DMS79 (cell line): ENCODE measurements around the gene CMPK2.
"Not testable (repeated sequence)": the region's sequence is repeated elsewhere in the genome, so short reads cannot be mapped to it uniquely, and the experiment has no call there.

Experiments used
- DNase-seq: peaks from one replicate; lab custom pipeline; 2025; lab: John Stamatoyannopoulos, UW

CMPK2 gene

DNA sequence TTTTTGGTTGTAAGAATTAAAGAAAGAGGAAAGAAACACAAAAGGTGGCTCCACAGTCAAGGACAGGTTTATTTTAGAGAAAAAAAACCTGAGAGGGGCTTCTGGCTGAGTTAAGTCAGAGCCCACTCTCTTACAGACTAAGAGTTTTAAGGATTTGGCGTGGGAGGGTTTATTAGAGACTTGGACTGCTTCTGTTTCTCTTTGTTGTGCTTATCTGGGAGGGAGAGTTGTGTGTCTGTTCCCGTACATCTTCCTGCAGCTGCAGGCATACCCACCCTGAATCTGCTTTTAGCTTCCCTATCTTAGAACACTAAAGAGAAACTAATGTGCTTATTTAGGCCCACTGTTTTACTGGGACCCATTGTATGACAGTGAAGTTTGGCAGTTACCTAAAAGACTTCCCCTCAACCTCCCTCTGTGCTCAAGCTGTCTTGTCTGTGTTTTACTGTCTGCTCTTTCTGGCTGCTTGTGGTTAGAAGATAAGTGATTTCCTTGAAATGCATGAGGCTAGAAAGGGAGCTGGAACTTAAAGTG is 14.6 kb upstream of the CMPK2 start:
- DNase-seq, result no peak

DNA sequence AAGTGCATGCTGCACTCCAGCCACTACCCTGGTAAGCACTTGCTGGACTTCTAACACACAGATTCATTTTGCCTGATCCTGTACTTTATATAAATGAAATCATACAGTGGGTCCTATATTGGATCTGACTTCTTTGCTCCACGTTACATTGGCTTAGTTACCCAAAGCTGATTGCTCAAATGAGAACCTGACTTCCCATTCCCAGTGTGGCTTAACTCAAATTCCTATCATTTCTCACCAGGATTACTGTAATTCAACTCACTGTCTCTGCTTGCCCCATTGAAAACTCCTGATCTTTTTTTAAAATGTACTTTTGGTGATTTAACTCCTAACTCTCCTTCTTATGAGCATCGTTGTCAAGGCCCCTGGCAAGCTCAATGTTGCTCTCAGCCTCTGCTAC is 13.3 kb upstream of the CMPK2 start:
- DNase-seq, result no peak

- no peak for DNase-seq
These were observed 12.8 kb upstream of the CMPK2 start for GRCh38 chr2:6878549-6878948.

GRCh38 chr2:6877402-6878304 is 11.9 kb upstream of the CMPK2 start, which contains the start of gene RSAD2:
Gene RSAD2, plus strand, starts transcription at chr2:6877777. Its CDS starts 24 bp downstream, at chr2:6877801.
- DNase-seq, result peak; percentile 61

GRCh38 chr2:6876309-6876708 is 10.6 kb upstream of the CMPK2 start:
- no peak for DNase-seq

- DNase-seq, result no peak
These were observed 8.3 kb upstream of the CMPK2 start for GRCh38 chr2:6874032-6874431.

DNA sequence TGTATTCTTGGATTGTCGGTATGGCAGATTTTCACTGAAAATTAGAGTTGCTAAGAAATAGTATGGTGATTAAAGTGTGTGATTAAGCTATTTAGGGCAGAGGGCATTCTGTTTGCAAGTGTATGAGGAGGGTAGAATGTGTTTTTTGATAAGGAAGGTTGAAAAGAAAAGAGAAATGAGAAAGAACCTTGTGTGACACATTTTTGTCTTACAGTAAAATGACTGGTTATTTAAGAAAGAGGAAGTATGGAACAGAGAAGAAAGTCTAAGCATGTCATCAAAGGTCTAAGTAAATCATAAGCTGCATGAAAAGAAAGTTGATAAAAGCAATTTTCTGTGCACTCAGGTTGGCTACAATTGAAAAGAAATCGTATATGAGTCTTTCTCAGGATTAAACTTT is 6.7 kb upstream of the CMPK2 start:
- no peak for DNase-seq

DNA sequence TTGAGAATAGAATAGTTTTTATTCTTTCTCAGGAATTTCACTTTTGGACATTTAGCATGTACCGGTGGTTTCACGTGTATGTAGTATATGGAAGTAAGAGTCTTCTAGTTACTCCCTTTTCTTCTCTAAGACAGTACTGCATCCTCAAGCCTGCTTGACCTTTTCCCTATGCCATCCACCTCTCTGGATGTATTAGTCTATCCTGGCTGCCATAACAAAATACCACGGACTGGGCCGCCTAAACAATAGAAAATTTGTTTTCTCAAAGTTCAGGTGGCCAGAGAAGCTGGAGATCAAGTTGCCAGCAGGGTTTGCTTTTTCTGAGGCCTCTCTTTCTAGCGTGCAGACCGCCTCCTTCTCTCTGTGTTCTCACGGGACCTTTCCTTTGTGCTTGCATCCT is 1.3 kb upstream of the CMPK2 start:
- DNase-seq, result no peak

GRCh38 chr2:6866275-6866671 is 566 bp upstream of the CMPK2 start:
- DNase-seq, result peak; percentile 32

DNA sequence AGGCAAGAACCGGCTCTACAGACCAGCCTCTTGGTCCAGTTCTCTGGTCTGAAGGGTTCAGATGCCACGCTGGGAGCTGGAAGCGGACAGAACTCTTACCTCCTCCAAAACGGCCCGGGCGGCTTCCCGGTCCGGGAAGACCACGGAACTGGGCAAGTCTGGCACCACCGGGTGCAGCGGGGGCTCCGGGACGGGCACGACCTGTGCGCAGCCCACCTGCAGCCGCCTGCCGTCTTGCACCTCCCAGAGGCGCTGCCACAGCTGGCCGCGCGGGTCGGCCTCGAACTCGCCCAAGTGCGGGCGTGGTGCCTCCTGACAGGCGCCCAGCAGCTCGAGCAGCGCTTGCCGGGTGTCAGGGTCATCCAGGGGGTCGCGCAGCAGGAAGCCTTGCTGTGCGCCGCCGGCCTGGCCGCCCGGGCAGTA is 773 bp downstream of the CMPK2 start:
- DNase-seq, result peak; percentile 55

DNA sequence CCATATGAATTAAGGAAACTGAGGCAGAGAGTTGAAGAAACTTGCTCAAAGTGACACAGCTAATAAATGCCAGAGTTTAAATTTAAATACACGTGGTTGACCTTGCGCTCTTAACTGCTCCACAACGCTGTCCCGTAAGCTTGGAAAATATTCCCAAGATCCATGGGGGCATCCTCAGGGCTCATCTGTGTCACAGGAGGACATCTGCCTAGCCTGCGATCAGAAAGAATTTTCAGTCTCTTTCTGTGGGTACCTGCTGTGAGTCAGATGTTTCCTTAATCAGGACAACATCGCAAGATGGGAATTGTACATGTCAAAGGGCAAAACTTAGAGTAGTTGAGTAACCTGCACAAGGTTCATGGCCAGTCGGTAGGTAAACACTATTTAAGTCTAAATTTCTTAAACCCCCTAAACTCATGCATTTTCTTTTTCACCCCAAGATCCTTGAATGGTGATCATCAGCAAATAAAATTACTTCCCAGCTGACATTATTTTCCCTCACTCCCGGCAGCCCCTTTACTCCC is 1.4 kb downstream of the CMPK2 start:
- no peak for DNase-seq

GRCh38 chr2:6863792-6864191 is 1.9 kb downstream of the CMPK2 start:
- DNase-seq, result no peak

DNA sequence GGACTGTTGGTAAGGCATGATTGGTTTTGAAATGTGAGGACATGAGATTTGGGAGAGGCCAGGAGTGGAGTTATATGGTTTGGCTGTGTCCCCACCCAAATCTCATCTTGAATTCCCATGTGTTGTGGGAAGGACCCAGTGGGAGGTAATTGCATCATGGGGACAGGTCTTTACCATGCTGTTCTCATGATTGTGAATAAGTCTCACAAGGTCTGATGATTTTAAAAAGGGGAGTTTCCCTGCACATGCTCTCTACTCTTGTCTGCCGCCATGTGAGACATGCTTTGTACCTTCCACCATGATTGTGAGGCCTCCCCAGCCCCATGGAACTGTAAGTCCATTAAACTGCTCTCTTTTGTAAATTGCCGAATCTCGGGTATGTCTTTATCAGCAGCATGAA is 5.4 kb downstream of the CMPK2 start:
- no peak for DNase-seq

- DNase-seq, result not testable (repeated sequence)
These were observed 7.2 kb downstream of the CMPK2 start for GRCh38 chr2:6858466-6859027.

- DNase-seq, result no peak
These were observed 9.2 kb downstream of the CMPK2 start for GRCh38 chr2:6856548-6856920.

GRCh38 chr2:6855860-6856547 is 9.7 kb downstream of the CMPK2 start:
- DNase-seq, result no peak

DNA sequence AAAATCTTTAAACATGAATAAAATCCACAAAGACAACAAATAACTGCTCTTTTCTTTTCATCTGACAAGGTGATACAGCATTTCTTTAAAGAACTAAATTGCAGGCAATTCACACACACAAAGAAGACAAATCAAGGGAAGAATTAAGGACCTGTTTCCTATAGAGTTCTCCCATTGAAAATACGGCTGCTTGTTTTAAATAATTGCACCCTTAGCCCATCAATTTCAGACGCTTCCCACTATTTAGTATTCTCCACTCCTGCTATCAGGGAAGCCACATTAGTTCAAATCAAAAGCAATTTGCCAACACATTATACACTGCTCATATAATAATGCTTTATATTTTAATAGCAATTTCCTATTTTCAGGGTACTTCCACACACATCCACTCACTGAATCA is 11.3 kb downstream of the CMPK2 start:
- no peak for DNase-seq

DNA sequence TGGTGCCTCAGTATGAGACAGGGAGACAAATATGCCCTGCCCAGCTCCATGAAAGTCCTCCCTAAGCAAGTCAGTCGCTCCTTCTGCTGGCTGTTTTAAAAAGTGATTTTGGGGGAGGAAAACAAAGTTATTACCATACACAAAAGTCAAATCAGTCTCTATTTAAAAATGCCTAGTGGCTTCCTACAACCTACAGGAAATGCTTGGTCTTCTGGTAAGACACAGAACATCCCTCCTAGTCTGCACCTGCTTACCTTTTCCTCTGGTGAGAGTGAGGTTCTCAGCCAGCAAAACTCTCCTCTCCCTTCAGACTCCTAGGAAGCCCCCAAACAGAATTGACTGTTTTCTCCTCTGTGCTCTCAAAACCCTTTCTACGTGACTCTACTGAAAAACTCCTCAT is 13.5 kb downstream of the CMPK2 start:
- no peak for DNase-seq

DNA sequence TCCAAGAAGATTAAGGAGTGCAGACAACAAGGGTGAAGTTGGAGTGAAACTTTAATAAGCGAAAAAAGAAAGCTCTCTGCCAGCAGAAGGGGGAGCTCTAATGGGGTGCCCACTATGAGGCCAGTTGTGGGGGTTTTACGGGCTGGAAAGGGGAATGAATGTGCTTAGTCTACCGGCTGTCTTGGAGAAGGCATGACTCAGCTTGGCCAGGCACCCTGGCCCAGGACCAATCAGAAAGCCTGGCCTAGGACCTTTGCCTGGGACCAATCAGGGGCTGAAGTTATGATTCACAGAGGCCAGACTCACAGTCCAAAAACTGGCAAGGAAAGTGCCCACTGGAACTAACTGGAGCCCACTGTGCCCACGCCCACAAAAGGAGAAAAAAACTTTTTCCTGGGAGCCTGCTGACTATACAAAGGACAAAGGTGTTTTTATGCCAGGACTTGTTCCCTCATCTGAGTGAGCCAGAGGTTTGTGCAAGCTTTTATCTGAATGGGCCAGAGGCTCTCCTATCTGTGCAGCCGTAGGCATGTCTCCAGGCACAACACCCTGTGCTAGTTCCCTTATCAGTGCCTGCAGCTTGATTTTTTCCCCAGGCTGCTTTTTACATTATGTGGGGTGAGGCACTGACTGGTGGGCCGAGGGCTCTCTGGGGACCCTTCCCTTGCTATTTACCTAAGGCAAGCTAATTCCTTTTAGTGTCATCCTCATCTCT is 18.6 kb downstream of the CMPK2 start:
- no peak for DNase-seq

DNA sequence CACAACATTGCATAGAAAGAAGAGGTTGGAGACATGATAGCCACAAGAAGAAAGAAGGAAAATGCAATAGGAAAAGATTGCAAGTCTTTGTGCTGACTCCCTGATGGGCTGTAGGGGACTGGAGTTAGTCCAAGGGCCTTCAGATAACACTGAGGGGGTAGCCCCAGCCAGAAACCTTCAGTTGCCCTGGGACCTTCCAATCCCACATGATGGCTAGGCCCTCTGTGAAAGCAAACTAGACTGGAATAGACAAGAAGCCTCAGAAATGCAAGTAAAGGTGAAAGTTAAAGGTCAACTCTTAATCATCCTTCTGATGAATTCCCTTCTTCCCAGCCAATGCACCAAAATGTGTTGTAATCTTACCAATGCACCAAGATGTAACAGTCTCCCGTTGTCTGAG is 19.2 kb downstream of the CMPK2 start:
- no peak for DNase-seq

DNA sequence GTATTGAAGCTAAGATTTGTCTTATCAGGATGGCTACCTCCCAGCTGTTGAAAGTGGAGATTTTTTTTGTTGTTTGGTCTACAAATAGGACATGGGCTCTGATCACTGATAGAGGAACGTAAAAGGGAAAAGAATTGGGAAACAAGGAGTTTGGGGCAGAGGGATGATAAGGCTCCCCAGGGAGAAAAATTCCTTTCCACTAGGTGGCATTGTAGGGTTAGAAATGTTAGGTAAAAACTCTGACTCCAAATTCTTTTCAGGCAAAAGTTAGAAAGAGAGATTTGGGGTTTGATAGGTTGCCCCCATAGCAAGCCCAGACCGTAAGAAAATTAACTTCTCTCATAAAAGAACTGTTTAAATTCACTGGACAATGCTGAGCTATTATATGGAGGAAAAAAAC is 19.8 kb downstream of the CMPK2 start:
- no peak for DNase-seq

DNA sequence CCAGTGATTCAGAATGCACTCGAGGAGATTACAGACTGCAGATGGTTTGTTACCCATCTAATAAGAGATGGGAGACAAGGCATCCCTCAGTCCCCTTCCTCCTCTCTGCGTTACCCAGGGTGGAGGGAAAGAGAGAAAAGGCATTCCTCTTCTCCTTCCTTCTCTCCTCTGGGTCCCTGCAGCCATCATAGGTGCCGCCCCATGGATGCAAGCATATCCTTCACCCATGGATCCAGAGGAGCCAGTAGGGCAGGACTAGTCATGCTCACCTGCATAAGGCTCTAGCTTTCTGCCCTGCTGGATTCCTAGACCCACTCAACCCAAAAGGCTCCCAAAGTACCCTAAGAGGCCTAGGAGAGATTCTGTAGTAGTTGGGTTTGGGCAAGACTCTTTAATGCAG is 20.4 kb downstream of the CMPK2 start:
- no peak for DNase-seq
